ENCODE results near the gene LPGAT1.

DNA sequence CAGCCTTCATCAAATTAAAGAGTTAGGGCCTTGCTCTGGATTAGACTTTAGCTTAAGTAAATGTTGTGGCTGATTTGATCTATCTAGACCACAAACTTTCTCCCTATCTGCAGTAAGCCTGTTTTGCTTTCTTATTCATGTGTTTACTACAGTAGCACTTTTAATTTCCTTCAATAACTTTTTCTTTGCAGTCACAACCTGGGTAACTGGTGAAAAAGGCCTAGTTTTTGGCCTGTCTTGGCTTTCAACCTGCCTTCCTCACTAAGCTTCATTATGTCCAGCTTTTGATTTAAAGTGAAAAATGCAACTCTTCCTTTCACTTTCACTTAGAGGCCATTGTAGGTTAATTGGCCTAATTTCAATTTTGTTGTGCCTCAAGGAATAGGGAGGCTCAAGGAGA is 12.5 kb upstream of the LPGAT1 start:
- TF ChIP-seq, protein P1, sequence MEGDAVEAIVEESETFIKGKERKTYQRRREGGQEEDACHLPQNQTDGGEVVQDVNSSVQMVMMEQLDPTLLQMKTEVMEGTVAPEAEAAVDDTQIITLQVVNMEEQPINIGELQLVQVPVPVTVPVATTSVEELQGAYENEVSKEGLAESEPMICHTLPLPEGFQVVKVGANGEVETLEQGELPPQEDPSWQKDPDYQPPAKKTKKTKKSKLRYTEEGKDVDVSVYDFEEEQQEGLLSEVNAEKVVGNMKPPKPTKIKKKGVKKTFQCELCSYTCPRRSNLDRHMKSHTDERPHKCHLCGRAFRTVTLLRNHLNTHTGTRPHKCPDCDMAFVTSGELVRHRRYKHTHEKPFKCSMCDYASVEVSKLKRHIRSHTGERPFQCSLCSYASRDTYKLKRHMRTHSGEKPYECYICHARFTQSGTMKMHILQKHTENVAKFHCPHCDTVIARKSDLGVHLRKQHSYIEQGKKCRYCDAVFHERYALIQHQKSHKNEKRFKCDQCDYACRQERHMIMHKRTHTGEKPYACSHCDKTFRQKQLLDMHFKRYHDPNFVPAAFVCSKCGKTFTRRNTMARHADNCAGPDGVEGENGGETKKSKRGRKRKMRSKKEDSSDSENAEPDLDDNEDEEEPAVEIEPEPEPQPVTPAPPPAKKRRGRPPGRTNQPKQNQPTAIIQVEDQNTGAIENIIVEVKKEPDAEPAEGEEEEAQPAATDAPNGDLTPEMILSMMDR (IDR thresholded peaks at IDR 0.05), result no peak
- no peak for TF ChIP-seq POLR2A (IDR thresholded peaks at IDR 0.05)

Measured in body of pancreas (tissue), 4 donors.